HG03521 (cell line): Measurements from ENCODE around the gene IKZF2.

Experiments
- ATAC-seq: cut with Tn5 transposase; IDR thresholded peaks from one replicate; pipeline ENCODE4 v1.9.1; 2021; ENCODE audit warnings: mild to moderate bottlenecking, moderate library complexity; ENCODE audit not compliant: unreplicated experiment

The IKZF2 gene

GRCh38 chr2:213156717-213157116, 5.3 kb upstream of the IKZF2 start:
- ATAC-seq: no peak

GRCh38 chr2:213152888-213153287, 1.5 kb upstream of the IKZF2 start:
- no peak for ATAC-seq

- ATAC-seq: peak; percentile 18
Measured at GRCh38 chr2:213152065-213152794, 818 bp upstream of the IKZF2 start.

GRCh38 chr2:213150315-213151097, 906 bp downstream of the IKZF2 start:
- no peak for ATAC-seq

GRCh38 chr2:213149949-213150314, 1.5 kb downstream of the IKZF2 start:
- ATAC-seq: no peak

- ATAC-seq: no peak
Measured at GRCh38 chr2:213149294-213149875, 2.0 kb downstream of the IKZF2 start.

GRCh38 chr2:213148572-213149261, 2.7 kb downstream of the IKZF2 start:
- ATAC-seq: no peak

- ATAC-seq: no peak
Measured at GRCh38 chr2:213147538-213147937, 3.9 kb downstream of the IKZF2 start.

- ATAC-seq: no peak
Measured at GRCh38 chr2:213145715-213146242, 5.6 kb downstream of the IKZF2 start.

GRCh38 chr2:213137064-213137463, 14.3 kb downstream of the IKZF2 start:
- ATAC-seq: no peak

- no peak for ATAC-seq
Measured at GRCh38 chr2:213129311-213129710, 22.1 kb downstream of the IKZF2 start.

GRCh38 chr2:213125646-213126347, 25.6 kb downstream of the IKZF2 start:
- ATAC-seq: no peak

- no peak for ATAC-seq
Measured at GRCh38 chr2:213122725-213123124, 28.7 kb downstream of the IKZF2 start.

GRCh38 chr2:213121690-213122089, 29.7 kb downstream of the IKZF2 start:
- ATAC-seq: no peak

GRCh38 chr2:213119061-213119809, 32.2 kb downstream of the IKZF2 start:
- peak; percentile 66 for ATAC-seq

- no peak for ATAC-seq
Measured at GRCh38 chr2:213108308-213108707, 43.1 kb downstream of the IKZF2 start.

GRCh38 chr2:213107728-213108127, 43.7 kb downstream of the IKZF2 start:
- no peak for ATAC-seq

- ATAC-seq: no peak
Measured at GRCh38 chr2:213105212-213105611, 46.2 kb downstream of the IKZF2 start.

GRCh38 chr2:213104903-213105202, 46.6 kb downstream of the IKZF2 start:
- ATAC-seq: peak; percentile 20
